Activated naive CD4-positive, alpha-beta T cell treated with anti-CD3 and anti-CD28 coated beads, Interleukin-2, amount 50 U/mL, for 16 hours (primary cell): ENCODE data around the gene SHC4.
"Not testable (repeated sequence)": the region's sequence is repeated elsewhere in the genome, so short reads cannot be mapped to it uniquely, and the experiment has no call there.

Experiments used
- DNase-seq: peaks from one replicate; pipeline ENCODE4 v3.0.0-alpha.2; 2020

SHC4 gene

DNA sequence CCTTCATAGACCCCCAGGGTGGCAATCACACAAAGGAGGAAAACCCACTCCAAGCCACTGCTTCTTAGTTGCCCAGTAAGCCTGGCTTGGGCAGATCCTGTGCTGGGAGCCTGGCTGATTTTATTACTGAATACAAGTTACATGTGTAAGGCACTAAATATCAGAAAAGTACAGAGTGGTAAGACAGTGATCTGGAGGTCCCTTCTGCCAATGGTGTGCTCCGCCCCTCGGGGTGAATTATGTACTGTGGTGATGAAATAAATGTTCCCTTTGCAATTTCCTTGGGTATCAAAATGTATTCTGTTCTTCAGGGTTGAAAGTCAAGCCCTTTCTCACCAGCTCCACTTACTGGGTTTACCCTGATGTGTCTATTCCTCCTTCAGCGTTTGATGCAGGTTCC, 47.0 kb downstream of the SHC4 start:
- no peak for DNase-seq

GRCh38 chr15:48915861-48916260, 47.9 kb downstream of the SHC4 start:
- DNase-seq = no peak

DNA sequence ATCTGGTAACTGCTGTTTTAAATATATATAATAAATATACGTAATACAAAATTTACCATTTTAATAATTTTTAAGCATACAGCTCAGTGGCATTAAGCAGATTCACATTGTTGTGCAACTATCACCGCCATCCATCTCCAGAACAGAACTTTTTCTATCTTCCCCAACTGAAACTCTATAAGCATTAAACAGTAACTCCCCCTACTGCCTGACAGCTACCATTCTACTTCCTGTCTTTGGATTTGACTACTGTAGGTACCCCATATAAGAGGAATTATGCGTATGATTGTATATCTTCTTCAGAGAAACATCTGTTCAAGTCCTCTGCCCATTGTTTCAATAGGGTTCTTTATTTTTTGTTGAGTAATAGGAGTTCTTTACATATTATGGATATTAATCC, 49.0 kb downstream of the SHC4 start:
- no peak for DNase-seq

- DNase-seq = no peak
Observed at GRCh38 chr15:48913141-48913540, 50.6 kb downstream of the SHC4 start.

DNA sequence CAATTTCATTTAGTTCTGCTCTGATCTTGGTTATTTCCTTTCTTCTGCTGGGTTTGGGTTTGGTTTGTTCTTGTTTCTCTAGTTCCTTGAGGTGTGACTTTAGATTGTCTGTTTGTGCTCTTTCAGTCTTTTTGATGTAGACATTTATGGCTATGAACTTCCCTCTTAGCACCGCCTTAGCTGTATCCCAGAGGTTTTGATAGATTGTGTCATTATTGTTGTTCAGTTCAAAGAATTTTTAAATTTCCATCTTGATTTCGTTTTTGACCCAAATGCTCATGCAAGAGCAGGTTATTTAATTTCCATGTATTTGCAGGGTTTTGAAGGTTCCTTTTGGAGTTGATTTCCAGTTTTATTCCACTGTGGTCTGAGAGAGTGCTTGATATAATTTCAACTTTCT, 53.2 kb downstream of the SHC4 start:
- not testable (repeated sequence) for DNase-seq

- DNase-seq = not testable (repeated sequence)
Observed at GRCh38 chr15:48909313-48909712, 54.4 kb downstream of the SHC4 start.

DNA sequence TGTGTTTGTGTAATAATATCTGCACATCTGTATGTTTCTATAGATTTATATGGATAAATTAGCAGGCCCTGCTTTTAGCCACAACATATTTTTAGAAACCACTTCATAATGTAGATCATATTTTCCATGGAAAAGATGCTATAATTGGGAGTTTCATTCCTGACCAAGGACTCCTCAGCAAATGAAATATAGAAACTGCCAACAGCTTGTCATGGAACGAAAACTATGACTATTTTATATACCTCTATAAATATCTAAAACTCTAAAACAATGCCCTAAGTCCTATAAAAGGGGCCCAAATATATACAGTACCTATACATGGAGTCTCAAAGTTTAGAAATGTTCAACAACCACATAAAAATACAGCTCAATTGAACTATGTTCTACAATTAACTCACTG, 57.9 kb downstream of the SHC4 start:
- DNase-seq = no peak

DNA sequence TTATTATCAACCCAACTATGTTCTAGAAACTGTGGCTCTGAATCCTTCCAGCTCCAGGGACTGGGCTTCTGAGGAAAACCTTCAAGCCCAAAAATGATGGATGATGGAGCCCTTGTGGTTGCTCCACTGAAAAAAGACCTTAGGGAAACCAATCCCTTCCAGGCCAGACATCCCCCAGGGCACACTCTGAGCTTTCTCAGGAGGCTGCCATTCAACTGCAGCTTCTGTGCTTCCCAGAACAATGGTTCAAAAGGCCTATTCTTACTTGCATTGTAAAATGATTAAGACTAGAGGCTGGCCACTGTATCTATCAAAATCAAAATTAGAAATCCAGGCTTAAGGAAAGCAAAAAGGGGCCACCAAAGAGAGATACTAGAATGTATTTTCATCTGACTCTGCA, 58.5 kb downstream of the SHC4 start:
- DNase-seq = no peak

- no peak for DNase-seq
Observed at GRCh38 chr15:48904758-48905157, 59.0 kb downstream of the SHC4 start.

DNA sequence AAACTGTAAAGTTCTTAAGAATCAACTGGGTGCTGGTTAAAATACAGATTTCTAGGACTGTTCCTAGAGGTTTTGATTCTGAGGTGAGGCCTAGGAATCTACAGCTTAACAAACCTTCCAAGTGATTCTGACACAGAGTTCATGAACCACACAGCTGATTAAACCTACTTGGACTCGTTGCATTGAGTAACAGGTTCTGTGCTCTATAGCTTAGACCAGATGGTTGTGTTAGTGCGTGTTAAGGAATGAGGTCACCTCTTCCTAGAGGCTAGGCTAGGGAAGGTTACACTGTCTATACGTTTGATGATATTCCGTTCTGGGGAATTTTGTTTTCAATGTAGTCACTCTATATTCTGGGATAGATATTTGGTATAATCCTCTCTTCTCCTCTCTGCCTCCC, 63.9 kb downstream of the SHC4 start:
- DNase-seq = no peak

- no peak for DNase-seq
Observed at GRCh38 chr15:48898446-48898845, 65.3 kb downstream of the SHC4 start.

- DNase-seq = no peak
Observed at GRCh38 chr15:48898032-48898431, 65.7 kb downstream of the SHC4 start.

GRCh38 chr15:48896869-48897814, 66.6 kb downstream of the SHC4 start:
- no peak for DNase-seq

GRCh38 chr15:48893311-48893710, 70.4 kb downstream of the SHC4 start:
- no peak for DNase-seq

DNA sequence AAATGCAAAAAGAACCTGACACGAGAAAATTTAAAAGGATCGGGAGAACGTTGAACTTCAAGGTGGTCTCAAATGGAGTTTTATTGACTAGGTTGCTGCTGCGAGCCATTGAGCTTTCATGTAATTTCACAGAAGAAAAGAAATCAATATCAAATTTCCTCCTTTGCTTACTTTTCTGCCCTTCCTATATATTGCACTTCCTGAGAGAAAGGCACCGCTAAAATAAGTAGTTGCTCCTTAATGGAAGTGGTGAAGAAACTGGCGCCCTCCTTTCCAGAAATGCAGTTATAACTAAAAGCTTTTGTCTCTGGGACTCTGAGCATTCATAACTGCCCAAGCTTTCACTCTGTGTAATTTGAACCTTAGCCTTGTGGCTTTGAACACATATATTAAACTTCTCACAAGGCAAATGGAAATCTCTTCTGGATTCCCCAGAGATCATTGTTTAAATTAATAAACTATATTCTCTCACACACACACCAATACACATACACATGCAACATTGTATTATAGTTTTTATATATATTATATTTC, 72.4 kb downstream of the SHC4 start:
- DNase-seq = no peak

GRCh38 chr15:48890375-48890972, 73.2 kb downstream of the SHC4 start:
- DNase-seq = no peak

GRCh38 chr15:48889925-48890324, 73.8 kb downstream of the SHC4 start:
- no peak for DNase-seq

GRCh38 chr15:48888836-48889235, 74.9 kb downstream of the SHC4 start:
- no peak for DNase-seq

DNA sequence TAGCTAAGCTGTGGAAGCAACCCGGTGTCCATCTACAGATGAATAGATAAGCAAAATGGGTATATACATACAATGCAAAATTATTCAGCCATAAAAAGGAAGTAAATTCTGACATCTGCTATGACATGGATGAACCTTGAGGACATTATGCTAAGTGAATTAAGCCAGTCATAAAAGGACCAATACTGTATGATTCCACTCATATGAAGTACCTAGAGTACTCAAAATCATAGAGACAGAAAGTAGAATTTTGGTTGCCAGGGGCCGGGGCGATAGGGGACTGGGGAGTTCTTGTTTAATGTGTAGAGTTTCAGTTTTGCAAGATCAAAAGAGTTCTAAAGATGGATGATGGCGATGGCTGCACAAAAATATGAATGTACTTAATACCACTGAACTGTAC, 75.5 kb downstream of the SHC4 start:
- DNase-seq = no peak

- DNase-seq = no peak
Observed at GRCh38 chr15:48887144-48887543, 76.6 kb downstream of the SHC4 start.

DNA sequence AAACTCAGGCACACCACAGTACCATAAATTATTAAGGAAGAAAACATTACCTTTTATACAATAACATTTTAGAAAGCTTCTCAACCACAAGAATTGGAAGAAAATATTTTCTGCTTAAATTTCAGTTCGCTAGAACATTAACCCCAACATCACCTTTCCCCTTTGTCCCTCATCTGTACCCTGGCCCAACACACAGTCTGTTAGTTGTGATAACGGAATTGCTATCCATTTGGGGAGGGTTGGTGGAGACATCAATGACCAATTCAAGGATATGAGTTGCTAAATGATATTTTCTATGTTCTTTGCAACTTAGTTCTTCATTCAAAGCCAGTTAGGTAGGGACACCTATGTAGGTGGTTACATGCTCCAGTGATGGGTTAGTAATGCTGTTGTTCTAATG, 80.0 kb downstream of the SHC4 start:
- DNase-seq = no peak

DNA sequence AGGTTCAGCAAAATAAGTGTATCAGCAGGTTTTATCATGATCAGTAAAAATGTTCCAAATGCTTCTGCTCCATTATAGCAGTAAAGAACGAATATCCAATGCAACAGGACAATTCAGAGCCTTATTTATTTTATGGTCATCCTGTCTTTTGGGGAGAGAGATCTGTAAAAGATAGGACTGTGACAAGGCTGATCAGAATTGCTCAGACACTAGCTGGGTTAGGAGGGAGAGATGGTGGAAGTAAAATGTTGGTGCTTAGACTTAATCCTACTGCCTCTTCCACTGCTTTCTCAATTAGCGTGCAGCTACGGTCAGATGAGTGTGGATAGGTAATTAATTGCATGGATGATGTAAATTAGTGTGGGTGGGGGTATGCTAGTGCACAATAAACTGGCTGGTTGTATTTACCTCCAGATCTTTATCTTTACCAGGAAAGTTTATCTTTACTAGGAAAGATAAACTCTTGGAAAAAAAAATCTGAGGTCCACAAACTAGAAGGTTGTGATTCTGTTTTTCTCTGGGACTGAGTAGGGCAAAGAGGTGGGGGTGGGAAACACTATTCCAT, 83.6 kb downstream of the SHC4 start:
- no peak for DNase-seq

DNA sequence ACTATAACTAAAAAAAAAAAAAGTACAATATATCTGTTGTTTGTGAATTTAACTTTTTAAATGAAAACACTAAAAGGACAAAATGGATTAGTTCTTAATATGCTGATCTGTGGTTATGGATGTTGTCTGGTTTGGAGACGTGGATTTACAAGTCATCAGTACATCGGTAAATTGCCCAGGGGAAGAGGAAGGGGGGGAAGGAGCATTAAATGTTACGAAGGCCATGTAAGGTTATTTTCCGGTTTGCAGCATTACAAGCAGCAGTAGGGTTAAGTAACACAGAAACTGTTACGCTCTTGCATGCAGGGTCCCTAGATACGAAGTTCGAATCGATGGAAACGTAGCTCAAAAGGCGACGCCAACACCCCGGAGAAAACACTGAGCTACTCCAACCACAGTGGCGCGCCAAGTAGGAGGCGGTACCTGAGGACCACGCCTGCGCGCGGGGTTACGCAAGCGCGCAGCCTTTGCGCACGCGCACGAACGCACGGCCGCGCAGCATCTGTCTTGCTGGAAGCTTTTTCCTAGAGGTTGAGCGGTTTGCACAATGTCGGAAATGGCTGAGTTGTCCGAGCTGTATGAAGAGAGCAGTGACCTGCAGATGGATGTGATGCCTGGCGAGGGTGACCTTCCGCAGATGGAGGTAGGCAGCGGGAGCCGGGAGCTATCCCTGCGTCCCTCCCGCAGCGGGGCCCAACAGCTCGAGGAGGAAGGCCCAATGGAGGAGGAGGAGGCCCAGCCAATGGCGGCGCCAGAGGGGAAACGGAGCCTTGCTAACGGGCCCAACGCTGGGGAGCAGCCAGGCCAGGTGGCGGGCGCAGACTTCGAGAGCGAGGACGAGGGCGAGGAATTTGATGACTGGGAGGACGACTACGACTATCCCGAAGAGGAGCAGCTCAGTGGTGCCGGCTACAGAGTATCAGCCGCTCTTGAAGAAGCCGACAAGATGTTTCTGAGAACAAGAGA, 85.8 kb downstream of the SHC4 start, which contains the start of gene EID1:
Gene EID1, plus strand, starts transcription at position 505 of the 966 bp plus-strand sequence. Its CDS starts 43 bp downstream, at position 548.
- DNase-seq = peak; percentile 91
